NB4 (cell line): Measurements from ENCODE around the gene ATP13A2.
"Not testable (repeated sequence)": the region's sequence is repeated elsewhere in the genome, so short reads cannot be mapped to it uniquely, and the experiment has no call there.

Experiments
- DNase-seq: peaks from one replicate; pipeline ENCODE4 v3.0.0; 2010; ENCODE audit warnings: low read depth
- H3K4me3 ChIP-seq: one replicate; pipeline ENCODE4 v1.5.1; 2011; ENCODE audit warnings: mild to moderate bottlenecking, low read depth, low read length, moderate library complexity
- CTCF ChIP-seq: IDR thresholded peaks from one replicate; pipeline ENCODE4 v1.5.1; 2012; ENCODE audit warnings: low read depth, low read length
- MAX ChIP-seq: IDR thresholded peaks from 2 replicates; pipeline ENCODE4 v1.6.1; 2011; ENCODE audit warnings: low read depth, low read length
- MYC ChIP-seq: IDR thresholded peaks from 2 replicates; pipeline ENCODE4 v1.6.1; 2011; ENCODE audit warnings: low read depth, low read length
- POLR2A ChIP-seq: IDR thresholded peaks from 2 replicates; pipeline ENCODE4 v1.6.1; 2011; ENCODE audit warnings: mild to moderate bottlenecking; ENCODE audit not compliant: insufficient read length; ENCODE audit errors: extremely low read depth

ATP13A2 gene

DNA sequence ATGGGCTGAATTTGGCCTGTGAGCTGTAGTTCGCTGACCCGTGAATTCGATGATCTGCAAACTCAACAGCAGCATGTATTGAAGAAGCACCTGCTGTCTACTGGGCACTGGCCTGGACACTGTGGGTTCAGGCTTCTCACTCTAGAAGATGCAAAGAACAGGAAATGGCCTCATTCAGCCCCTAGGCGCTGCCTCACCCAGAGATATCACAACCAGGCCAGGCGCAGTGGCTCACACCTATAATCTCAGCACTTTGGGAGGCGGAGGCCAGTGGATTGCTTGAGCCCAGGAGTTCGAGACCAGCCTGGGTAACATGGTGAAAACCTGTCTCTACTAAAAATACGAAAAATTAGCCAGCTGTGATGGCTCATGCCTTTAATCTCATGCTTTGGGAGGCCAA, 55.0 kb downstream of the ATP13A2 start:
- no peak overlapping the region for H3K4me3 ChIP-seq
- TF ChIP-seq CTCF (no peak), MAX (no peak), POLR2A (no peak), MYC (no peak)
- DNase-seq = no peak

DNA sequence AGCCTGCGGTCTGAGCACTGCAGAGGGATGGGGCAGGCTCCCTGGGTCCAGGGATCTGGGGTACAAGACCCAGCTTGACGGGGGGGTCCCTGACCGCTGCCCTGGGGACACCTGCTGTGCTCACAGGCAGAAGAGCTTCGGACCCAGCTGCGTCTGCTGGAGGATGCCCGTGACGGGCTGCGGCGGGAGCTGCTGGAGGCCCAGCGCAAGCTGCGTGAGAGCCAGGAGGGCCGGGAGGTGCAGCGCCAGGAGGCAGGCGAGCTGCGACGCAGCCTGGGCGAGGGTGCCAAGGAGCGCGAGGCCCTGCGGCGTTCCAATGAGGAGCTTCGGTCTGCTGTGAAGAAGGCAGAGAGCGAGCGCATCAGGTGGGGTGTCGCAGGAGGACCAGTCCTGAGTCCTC, 56.5 kb downstream of the ATP13A2 start:
- no peak overlapping the region for H3K4me3 ChIP-seq
- TF ChIP-seq CTCF (no peak), MYC (no peak), MAX (no peak), POLR2A (no peak)
- DNase-seq = no peak

DNA sequence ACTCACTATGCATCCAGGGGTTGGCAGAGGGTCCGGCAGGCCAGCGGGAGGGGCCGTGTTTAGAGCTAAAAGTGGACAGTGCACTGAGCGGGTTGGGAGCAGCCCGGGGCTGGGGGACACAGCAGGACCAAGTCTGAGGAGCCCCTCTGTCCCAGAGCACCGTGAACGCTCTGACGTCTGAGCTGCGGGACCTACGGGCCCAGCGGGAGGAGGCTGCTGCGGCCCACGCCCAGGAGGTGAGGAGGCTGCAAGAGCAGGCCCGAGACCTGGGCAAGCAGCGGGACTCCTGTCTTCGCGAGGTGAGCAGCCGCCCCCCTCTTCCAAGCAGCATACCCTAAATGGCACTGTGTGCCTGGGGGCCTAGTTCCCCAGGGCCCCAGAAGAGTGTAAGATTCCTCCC, 57.1 kb downstream of the ATP13A2 start:
- no peak overlapping the region for H3K4me3 ChIP-seq
- no peak for TF ChIP-seq MAX
- no peak for TF ChIP-seq POLR2A
- TF ChIP-seq MYC = no peak
- no peak for TF ChIP-seq CTCF
- no peak for DNase-seq

GRCh38 chr1:16952376-16952775, 59.4 kb downstream of the ATP13A2 start:
- not testable (repeated sequence) for H3K4me3 ChIP-seq, DNase-seq

DNA sequence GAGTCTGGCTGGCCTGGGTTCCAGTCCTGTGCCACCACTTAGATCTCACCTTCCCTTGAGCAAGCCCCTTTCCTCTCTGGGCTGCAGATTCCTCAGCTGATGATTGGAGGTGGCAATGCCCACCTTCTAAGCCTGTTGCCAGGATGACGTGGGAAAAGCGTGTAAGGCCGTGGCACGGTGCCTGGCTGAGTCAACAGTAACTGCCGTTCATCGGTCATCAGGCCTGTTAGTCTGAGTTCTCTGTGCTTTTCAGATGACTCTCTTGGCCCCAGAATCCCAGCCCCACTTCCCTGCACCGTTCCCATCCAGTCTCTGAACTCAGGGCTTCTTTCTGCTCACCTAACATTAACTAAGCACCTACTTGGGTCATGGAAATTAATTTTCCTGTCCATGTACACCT, 62.7 kb downstream of the ATP13A2 start:
- not testable (repeated sequence) for H3K4me3 ChIP-seq, DNase-seq

DNA sequence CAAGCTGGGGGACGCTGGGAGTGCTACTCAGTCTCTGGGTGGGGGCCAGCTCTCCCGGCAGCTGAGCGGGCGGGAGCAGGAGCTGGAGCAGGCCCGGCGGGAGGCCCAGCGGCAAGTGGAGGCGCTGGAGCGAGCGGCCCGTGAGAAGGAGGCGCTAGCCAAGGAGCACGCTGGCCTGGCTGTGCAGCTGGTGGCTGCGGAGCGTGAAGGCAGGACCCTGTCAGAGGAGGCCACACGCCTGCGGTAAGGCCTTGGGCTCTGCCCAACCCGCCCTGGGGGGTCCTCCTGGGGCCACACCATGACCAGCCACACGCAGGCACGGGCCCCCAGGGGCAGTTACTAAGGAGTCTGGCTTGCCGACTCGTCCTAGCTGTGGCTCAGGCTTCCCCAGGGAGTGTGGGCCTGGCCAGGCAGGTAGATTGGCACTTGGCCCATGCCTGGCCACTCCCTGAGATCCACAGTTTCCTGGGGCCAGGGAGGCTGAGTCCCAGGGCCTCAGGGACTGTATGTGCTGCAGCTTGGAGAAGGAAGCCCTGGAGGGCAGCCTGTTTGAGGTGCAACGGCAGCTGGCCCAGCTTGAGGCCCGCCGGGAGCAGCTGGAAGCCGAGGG, 63.3 kb downstream of the ATP13A2 start:
- DNase-seq, H3K4me3 ChIP-seq: not testable (repeated sequence)

- TF ChIP-seq MAX = no peak
- no peak for TF ChIP-seq POLR2A
- no peak for TF ChIP-seq MYC
- no peak for TF ChIP-seq CTCF
- DNase-seq = no peak
- no peak overlapping the region for H3K4me3 ChIP-seq
Measured at GRCh38 chr1:16946646-16947045, 65.1 kb downstream of the ATP13A2 start.

DNA sequence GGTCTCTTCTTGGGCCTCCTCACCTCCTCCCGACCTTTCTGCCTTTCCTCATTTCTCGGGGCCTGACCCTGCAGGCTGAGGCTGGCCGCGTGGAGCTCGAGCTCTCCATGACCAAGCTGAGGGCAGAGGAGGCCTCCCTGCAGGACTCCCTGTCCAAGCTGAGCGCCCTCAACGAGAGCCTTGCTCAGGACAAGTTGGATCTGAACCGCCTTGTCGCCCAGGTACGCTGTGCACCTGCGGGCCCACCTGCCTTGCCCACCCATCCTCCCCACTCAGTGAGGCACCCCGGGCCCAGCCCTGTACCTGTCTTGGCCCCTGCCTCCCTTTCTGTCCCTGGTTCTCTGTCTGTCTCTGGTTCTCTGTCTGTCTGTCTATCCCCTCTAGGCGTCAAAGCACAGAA, 65.5 kb downstream of the ATP13A2 start:
- H3K4me3 ChIP-seq, DNase-seq: not testable (repeated sequence)

DNA sequence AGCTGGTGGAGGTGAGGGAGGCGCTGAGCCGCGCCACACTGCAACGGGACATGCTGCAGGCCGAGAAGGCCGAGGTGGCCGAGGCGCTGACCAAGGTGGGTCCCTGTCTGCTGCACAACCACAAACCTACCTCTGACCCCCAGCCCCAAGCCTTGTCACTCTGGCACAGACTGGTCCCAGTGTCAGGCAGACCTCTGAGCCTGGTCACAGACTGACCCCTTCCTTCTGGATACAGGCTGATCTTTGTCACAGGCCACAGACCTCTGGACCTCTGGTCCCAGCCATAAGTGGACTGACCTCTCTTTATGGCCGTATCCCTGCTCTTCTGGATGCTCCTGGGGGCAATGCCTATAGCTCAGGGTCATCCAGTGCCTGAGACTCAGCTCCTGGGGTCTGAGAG, 66.2 kb downstream of the ATP13A2 start:
- H3K4me3 ChIP-seq = not testable (repeated sequence)

More for the DNA sequence above, 66.2 kb downstream of the ATP13A2 start:
- DNase-seq = not testable (repeated sequence)
